RPMI8226 (cell line): ENCODE measurements around the gene GUF1.

Source experiments
- DNase-seq: peaks from one replicate; pipeline ENCODE4 v3.0.0-alpha.2; 2015

The GUF1 gene, protein sequence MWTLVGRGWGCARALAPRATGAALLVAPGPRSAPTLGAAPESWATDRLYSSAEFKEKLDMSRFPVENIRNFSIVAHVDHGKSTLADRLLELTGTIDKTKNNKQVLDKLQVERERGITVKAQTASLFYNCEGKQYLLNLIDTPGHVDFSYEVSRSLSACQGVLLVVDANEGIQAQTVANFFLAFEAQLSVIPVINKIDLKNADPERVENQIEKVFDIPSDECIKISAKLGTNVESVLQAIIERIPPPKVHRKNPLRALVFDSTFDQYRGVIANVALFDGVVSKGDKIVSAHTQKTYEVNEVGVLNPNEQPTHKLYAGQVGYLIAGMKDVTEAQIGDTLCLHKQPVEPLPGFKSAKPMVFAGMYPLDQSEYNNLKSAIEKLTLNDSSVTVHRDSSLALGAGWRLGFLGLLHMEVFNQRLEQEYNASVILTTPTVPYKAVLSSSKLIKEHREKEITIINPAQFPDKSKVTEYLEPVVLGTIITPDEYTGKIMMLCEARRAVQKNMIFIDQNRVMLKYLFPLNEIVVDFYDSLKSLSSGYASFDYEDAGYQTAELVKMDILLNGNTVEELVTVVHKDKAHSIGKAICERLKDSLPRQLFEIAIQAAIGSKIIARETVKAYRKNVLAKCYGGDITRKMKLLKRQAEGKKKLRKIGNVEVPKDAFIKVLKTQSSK

DNA sequence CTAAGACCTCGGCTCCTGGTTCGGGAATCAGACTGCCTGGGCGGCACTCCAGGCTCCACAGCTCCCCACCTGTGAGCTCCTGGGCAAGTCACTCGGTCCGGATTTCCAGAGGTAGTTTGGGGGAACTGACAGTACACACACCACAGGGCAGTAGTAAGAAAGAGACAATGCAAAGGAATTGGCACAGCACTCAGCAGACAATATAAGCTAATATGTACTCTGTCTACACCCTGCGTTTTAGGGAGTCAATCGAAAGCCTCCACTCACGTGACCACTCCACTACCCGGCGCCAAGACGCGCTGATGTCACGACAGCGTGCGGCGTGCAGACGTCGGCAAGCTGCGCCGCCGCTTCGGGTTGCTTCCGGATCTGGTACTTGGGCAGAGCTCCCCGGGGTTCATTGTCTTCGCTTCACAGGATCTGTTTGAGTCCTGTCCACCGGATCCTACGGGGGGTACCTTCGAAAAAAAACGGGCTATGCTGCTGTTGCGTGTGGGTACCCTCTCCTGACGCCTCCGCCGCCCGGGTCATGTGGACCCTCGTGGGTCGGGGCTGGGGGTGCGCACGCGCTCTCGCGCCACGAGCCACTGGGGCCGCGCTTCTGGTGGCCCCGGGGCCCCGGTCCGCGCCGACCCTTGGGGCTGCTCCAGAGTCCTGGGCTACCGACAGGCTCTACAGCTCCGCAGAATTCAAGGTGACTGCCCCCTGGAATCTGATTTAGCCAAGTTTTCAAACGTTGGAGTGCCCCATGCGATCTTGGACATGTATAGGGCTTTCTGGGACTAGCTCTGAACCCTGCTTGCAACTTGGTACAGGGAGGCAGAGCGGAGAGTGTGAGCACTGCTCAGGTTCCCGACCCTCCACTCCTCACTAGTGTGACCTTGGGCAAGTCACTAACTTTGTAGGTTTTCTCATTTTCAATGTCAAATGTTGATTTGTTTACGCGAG lies at the start of gene GUF1:
Gene GUF1 (plus strand): TSS at position 327 of the 948 bp plus-strand sequence. CDS start 203 bp downstream, at position 530.
- peak; percentile 91 for DNase-seq

DNA sequence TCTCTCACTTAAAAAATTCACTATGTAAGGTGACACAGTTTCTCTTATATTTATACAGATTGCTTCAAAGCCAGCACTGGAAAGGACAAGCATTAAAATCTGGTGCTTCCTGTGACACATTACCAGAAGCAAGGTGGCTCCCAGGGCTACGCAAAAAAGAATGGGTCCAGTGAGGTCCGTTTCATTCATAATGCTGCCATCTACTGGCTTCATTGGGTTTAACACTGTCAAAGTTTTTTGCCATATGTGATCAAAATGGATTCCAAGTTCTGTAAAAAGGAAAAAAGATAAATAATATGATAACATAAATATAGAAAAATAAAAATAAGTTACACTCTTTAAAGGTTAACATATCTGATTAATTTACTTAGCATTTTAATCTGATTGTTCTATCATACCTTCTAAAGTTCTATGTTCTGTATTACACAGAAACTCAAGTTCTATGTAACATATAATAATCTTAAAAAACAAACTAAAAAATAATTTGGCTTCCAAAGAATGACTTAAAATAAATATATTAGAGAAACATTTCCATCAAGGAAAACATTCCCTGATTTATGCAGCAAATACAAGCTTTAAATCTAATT lies 48.8 kb upstream of the GUF1 start:
- DNase-seq = peak; percentile 47

DNA sequence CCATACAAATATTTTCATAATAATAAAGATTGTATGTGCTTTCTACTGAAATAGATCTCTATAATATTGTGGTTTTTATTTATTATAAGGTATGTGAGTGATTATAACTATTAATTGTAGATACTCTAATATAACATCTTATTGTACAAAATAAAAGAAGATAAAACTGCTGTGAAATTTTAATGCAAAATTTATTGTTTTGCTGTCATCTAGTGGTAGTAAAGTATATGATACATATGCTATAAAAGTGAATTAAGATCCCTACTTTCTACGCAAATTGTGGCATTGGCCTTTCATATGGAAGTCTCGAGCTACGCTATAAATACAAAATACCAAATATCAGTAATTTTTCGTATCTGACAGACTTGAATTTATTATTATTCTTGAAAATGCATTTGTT lies 46.1 kb upstream of the GUF1 start:
- DNase-seq = no peak

DNA sequence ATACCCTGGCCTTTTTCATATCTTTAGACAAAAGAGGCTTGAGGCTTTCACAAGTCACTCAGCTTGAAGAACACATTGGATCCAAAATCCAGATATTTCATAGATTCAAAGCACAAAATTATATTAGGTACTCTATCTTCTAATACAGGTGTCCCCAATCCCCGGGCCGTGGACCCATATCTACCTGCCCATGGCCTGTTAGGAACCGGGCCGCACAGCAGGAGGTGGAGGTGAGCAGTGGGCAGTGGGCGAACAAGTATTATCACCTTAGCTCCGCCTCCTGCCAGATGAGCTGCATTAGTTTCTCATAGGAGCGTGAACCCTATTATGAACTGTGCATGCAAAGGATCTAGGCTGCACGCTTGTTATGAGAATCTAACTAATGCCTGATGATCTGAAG lies 45.5 kb upstream of the GUF1 start:
- DNase-seq = no peak

DNA sequence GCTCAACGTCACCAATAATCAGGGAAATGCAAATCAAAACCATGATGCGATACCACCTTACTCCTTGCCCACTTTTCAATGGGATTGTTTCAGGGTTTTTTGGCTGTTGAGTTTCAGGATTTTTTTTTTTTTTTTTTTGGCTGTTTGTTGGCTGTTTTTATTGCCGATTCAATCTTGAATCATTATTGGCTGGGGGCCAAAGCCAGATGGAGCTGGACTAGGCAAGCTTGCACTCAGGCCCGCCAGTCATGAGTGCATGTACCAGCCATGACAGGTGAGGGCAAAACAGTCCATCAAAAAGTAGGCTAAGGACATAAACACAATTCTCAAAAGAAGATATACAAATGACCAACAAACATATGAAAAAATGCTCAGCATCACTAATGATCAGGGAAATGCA lies 40.1 kb upstream of the GUF1 start:
- no peak for DNase-seq

DNA sequence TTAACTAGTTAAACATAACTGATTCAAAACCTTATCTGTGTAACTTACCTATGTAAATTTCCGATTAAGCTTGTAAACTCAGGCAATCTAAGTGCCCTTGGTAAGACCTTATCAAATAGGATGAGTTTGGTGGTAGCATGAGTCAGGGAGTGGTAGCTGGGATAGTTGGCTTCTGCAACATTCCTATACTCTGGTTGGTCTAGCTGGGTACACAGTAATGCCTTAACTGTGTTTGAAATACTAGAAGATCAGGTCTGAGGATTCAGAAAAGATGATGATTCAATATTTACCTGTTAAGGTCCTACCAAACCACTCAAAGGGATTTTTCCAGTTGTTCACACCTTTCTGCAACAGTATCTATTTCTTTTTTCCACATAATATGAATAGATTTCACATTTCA lies 32.1 kb upstream of the GUF1 start:
- no peak for DNase-seq

DNA sequence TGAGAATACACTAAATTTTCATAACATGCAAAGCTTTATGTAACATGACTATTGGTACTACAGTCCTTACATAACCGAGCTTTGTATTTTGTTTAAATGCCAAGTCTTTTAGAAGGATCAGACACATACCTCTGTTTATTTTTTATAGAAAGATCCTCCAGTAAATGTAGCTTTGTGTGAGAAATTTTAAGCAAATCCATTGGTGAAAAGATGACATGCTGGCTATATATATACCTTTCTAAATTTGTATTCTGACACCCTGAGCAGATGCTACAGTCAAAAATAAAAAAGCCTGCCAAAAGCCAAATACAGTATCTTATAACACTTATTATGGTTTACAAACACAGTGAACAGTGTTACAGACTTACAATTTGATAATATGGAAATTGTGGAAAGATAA lies 26.8 kb upstream of the GUF1 start, which contains the start of gene YIPF7:
Gene YIPF7 (minus strand): TSS at position 201 of the 400 bp plus-strand sequence. CDS start 1,525 bp downstream, outside the sequence.
- DNase-seq = no peak

DNA sequence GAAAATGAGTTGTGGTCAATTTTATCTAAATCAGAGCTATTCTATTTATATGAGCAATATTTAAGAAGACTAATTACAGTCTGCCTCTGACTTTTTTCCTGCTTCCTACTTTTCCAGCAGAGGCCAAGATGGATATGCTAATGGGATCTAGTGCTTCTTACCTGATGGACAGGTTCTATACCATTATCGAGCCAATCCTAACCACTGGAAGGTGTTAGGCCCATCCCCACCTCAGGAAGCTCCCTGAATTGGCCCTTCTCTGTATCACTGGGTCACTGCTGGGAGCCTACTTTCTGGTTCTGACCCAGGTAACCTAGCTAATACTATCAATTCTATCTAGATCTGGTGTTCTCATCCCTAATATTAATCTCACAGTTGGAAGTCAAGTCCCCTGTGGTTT lies 26.2 kb upstream of the GUF1 start:
- DNase-seq = no peak

DNA sequence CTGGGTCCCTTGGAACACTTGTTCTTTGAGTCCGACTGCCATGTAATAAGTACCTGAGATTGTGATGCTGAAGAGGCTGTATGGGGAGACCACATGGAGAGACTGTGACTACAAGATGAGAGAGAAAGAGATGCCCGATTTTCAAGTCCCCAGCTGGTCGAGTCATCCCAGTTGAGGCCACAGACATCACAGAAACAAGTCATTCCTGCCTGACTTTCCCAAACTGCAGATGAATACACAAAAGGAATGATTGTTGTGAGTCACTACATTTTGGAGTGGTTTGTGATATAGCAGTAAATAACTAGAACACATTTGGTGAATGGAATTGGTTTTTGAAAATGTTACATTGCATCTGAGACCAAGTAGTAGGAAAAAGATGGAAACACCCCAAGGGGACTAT lies 17.8 kb upstream of the GUF1 start:
- no peak for DNase-seq

DNA sequence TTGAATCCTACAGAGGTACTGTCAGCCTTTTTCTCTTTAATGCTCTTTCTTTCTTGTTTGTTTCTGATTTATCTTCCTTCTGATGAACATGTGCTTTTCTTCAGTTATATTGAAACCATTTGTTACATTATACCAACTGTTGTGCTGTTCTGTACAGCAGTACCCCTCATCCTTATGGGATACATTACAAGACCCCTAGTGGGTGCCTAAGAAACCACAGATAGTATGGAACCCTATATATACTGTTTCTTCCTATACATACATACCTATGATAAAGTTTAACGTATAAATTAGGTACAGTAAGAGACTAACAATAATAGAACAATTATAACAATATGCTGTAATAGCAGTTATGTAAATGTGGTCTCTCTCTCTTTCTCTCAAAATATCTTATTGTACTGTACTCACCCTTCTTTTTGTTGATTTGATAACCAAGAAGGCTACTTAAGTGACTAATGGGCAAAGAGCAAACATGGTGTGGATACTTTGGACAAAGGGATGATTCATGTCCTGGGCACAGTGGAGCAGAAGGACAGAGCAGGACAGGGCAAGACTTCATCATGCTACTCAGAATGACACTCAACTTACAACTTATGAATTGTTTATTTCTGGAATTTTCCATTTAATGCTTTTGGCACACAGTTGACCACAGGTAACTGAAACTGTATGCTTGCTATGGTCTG lies 16.1 kb upstream of the GUF1 start:
- no peak for DNase-seq

DNA sequence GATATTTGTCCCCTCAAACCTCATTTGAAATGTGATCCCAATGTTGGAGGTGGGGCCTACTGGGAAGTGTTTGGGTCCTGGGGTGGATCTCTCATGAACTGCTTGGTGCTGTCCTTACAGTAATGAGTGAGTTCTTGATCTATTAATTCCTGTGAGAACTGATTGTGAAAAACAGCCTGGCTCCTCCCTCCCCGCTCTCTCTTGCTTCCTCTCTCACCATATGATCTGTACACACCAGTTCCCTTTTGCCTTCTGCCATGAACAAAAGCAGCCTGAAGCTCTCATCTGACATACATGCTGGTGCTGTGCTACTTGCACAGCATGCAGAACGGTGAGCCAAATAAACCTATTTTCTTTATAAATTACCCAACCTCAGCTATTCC lies 15.6 kb upstream of the GUF1 start:
- DNase-seq = no peak

DNA sequence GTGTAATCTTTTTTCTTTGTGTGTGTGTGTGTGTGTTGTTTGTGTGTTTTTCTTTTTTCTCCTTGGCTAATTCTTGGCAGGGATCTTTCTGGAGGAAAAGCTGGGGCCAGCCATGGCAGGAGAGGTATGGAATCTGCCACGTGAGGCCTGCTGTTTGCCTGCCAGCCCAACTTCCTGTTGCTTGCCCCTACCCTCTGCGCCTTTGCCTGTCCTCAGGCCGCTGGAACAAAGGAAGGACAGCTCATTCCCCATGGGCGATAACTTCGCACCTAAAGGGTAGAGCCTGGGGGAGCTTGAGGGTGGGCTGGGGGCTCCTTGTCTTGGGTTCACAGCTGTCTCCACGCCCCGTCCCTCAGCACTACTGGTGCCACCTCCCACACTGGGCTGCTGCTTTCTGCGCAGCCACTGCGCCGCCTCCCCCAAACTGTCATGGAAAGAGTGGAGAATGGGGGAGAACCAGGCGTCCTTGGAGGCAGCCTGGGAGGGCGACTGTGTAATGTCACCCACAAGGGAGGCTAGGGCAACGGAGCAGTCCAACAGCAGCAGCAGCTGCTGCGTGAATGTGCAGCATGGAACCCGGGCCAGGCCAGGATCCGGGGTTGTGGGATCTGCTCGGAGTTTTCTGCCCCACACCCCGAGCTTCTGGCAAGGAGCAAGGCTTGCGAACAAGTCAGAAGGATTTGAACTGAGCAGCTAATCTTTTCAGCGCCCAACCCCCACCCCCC lies 14.5 kb upstream of the GUF1 start:
- no peak for DNase-seq

DNA sequence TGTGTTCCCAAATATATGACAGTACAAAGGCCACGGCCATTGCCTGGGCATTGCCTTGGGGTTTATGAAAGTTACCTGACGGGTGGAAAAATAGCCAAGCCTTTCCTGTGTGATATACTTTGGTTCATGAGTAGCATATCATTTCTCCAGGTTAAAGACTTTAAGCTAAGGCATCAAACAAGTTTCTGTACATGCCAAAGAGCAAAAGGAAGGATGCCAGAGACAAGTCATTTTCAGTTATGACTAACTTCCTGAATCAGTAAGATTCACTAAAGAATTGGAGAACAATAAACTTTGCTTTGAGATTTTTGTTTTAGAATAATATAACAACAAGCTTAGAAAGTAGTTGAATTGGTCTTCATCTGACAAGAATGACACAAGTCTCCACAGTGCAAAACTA lies 9.7 kb upstream of the GUF1 start:
- no peak for DNase-seq

DNA sequence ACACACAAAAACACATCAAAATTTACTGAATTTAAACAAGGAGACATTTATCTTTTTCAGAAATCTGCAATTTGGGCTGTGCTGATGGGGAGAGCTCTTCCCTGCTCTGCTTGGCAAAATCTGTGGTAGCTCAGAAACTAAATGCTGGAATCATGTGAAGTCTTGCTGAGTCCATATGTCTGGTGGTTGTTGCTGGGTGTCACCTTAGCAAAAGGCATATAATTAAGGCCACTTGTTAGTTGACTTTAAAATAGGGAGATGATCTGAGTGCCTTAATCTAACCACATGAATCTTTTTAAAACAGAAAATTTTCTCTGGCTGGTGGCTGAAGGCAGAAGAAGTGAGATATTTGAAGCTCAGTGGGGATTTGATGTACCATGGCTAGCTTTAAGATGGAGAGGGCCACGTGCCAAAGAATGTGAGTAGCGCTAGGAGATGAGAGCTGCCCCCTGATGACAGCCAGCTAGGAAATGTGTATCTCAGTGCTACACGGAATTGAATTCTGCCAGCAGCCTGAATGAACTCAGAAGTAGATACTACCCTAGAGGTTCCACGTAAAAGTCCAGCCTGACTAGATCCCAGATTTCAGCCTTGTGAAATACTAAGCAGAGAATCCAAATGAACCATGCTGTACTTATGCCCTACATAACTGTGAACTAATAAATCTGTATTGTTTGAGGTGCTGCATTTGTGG lies 7.6 kb upstream of the GUF1 start:
- DNase-seq = no peak

DNA sequence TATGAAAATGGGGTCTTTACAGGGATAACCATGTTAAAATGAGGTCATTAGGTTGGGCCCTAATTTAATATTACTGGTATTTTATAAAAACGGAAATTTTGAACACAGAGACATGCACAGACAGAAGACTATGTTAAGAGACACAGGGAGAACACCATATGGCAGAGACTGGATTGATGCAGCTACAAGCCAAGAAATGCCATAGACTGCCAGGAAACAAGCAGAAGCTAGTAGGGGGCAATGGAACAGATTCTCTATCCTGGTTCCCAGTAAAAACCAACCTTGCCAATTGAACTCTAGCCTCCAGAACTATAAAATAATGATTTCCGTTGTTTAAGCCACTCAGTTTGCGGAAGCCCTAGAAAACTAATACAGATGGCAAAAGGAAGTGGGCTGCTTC lies 6.6 kb upstream of the GUF1 start:
- DNase-seq = no peak

DNA sequence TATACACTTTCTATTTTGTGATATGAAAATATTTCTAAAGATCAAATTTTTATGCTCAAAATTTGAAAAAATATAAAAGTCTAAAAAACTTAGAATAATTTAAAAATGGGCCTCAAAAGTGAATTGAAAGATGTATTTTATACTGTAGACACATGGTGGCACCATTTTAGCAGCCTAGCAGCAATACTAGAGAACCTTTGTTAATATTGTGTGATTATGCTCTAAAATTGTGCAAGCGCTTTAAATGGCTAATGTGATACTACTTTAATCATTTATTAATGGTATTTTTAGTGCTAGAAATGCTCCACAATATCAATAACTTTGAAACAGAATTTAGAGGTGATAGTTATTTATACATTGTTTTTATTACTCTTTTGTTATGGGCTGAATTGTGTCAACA lies 3.7 kb upstream of the GUF1 start:
- DNase-seq = no peak

DNA sequence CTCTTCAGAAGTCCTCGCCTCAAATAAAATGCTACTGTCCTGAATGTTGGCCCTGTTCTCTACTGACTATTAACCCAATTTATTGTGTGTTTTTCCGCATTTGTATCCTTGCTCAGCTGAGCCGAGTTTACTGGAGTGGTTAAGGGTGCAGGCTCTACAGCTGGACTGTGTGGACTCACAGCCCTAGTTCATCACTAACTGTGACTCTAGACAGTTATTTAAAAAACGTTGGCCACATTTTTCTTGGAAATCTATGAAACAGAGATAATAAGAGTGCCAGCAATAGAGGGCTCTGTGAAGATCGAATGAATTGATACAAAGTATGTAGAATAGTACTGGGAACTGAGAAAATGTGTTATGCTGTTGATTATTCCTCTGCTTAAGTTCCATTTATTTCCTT lies 2.9 kb upstream of the GUF1 start:
- no peak for DNase-seq

DNA sequence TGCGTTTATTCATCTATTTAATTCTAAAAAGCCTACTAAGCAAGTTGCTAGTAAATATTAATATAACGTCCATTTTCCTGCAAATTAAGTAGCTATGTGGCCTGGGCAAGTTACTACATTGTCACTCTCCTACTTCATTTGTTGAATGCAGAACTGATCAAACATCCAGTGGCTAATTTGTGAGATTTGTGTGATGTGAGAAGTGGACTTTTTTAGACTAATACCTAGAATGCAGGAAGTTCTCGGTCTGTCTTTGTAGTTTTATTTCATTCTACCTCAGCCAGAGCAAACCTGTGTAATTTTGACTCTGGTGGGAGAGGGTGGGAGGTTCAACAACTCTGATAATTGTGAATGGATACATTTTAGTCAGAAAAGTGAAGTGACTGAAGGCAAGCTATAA lies 840 bp downstream of the GUF1 start:
- no peak for DNase-seq

DNA sequence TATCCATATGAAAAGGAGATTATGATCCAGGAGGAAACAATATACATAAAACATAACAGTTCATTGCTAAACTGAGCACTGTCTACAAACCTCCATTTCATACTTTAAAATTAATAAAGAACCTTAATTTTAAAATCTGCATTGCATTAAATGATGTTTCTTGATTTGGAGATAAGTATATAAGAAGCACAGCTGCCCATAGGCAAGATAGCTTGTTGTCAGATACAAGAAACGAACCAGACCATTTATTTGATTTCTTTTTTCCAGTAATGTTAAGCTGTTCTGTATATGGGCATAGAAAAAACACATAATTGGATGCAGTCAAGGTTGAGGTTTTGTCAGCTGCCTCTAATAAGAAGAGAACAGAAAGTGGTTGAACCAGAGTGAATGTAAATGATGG lies 6.4 kb downstream of the GUF1 start:
- no peak for DNase-seq

DNA sequence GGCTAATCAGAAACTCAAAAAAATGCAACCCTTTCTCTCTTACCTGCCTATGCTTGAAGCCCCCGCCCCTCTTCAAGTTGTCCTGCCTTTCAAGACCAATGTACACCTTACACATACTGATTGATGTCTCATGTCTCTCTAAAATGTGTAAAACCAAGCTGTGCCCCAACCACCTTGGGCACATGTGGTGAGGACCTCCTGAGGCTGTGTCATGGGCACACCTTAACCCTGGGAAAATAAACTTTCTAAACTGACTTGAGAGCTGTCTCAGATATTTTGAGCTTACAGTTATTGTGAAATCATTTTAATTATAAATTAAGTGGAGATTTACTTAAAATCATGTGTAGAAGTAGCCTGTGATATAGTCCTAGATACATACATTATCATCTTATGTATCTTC lies 22.2 kb downstream of the GUF1 start:
- no peak for DNase-seq

DNA sequence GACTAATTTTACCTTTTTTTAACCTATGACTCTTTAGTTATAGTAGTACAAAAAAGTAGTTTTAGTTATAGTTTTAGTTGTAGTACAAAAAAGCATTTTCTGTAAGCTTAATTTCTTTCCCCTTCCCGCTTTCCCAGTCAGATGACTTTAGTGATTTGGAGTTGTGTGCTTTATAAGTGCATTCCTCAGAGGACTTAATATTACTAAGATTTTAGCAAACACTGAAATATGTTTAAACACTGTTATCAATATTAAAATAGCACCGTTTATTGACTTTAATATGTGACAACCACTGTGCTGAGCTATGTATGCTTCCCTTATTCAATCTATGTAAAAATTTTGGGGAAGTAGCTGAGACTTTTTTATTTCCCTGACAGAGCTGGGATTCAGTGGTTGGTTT lies 22.8 kb downstream of the GUF1 start:
- DNase-seq = no peak
